Activated T-helper 1 cell treated with anti-CD3 and anti-CD28 coated beads, Interleukin-2, amount 50 U/mL, for 16 hours (primary cell): Measurements from ENCODE around the gene SLC27A1.

Experiments used
- DNase-seq, 2 donors: peaks; one replicate each; pipeline ENCODE4 v3.0.0-alpha.2; 2020; ENCODE audit warnings: low read depth in 1 of 2, low spot score in 1 of 2

The SLC27A1 gene

DNA sequence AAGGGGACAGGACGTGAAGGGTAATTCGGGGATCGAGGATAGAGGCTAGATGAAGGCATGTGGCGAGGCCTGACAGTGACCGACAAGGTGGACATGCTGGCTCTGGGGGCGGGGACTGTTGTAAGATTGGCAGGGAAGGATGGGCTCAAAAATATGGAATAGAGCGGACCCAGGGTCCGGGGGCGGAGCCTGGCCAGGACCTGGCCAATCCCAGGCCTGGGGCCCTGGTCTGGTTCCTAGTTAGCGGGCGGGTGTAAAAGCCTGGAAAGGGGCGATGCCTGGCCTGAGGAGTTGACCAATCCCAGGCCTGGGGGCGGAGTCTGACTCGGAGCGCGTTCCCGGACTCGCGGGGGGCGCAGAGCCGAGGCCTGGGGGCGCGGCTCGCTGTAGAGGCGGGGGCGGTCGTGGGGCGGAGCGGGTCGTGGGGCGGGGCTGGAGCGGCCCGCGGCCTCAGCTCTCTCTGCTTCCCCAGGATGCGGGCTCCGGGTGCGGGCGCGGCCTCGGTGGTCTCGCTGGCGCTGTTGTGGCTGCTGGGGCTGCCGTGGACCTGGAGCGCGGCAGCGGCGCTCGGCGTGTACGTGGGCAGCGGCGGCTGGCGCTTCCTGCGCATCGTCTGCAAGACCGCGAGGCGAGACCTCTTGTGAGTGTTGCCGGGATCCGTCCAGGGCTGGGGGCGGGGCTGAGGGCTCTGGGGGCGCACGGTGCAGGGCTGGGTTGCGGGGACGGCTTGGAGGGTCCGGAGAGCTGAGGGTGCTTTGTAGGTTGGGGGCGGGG is at the start of gene SLC27A1:
Gene SLC27A1 (plus strand): TSS at position 457 of the 774 bp plus-strand sequence. CDS start 17 bp downstream, at position 474.
- DNase-seq, result peak; percentile 65 to 80

DNA sequence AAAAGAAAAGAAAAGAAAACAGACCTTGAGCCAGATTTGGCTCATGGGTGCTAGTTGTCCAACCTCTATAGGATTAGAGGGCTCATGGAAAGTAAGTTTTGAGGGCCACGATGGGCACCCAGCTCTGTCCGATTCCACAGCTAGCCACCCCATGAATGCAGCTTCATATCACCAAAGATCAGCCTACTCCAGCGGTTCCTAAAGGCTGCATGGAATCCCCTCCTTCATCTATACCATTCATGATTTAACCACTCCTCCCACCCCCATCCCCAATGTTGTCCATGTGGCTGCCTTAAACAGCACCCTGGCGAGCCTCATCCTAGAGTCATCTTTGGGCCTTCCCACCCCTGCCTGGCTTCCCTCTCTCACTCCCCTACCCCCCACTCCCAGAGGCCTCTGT is 48.4 kb upstream of the SLC27A1 start:
- DNase-seq, result no peak

DNA sequence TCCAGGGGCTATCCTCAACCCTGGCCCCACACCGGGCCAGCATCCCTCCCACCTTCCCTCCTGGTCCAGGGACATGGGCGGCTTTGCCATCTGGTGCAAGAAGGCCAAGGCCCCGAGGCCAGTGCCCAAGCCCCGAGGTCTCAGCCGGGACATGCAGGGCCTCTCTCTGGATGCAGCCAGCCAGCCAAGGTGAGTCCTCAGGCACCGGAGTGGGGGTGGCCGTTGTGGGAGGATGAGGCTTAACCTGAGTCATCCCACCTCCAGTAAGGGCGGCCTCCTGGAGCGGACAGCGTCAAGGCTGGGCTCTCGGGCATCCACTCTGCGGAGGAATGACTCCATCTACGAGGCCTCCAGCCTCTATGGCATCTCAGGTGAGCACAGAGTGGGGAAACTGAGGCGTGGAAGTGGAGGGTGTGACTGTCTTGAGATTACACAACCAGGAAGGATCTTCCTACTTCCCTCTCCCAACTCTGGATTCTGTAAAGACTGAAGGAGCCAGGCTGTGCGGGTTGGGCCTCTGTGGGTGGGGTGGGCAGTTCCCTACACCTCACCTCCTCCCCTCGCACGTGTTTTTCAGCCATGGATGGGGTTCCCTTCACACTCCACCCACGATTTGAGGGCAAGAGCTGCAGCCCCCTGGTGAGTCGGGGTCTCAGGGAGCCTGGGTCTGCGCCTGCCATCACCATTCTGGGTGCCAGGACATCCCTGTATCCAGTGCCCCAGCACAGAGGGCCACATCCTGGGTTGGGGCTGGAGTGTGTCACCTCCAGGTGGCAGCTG is 46.7 kb upstream of the SLC27A1 start:
- no peak for DNase-seq

DNA sequence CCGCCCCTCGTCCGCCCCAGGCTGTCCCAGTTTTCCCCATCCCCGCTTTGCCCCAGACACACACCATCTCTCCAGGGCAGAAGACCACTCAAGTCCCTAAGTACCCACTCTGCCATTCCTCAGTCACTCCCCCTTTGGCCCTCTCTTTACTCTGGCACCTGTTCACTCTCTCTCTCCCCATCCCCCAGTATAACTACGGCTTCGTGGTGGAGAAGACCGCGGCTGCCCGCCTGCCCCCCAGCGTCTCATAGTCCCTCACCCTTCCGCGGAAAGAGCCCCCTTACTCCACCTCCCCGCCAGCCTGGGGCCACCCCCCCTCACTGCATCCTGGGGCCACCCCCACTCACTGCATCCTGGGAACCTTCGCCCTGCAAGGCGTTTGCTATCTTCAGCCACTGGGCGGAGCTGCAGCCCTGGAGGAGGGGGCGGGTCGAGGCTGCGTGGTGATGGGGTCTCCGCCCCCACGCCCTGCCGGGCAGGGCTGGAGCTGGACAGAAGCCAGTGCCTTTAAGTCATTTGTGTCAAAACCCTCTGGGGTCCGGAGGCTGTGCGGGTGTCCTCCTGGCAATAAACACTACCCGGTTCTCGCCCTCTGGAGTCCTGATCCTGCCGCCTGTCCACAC is 45.5 kb upstream of the SLC27A1 start:
- no peak for DNase-seq

DNA sequence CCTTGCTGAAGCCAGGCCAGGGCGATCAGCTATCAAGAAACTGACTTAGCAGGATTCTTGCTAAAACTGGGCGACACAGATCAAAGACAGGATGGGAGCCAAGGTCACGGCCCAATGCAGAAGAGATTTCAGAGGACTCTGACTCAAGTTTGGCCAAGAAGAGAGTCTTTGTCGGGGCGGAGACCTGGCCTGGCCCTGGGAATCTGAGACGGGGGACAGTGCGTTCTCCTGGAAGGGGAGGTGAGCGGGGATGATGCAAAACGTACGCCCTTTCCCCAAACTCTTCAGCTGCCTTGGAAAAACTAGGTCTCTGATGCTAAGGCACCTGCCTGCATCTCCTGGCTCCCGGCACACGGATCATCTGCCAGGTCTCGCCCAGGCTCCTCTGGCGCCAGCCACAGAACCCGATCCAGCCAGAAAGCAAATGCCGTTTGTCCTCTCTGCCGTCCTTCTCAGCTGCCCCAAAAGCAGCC is 40.6 kb upstream of the SLC27A1 start:
- no peak for DNase-seq

DNA sequence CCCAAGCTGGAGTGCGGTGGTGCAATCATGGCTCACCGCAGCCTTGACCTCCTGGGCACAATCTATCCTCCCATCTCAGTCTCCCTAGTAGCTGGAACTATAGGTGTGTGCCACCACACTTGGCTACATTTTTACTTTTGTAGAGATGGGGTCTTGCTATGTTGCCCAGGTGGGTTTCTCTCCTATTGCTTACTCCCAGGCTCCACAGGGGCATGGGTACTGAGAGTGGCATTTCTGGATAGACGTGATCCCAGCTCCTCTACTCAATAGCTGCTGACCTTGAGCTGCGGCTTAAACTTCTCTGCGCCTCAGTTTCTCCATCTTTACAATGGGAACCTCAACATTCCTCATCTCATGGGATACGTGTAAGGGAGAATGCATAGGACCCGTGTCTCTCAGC is 38.9 kb upstream of the SLC27A1 start:
- DNase-seq, result no peak

DNA sequence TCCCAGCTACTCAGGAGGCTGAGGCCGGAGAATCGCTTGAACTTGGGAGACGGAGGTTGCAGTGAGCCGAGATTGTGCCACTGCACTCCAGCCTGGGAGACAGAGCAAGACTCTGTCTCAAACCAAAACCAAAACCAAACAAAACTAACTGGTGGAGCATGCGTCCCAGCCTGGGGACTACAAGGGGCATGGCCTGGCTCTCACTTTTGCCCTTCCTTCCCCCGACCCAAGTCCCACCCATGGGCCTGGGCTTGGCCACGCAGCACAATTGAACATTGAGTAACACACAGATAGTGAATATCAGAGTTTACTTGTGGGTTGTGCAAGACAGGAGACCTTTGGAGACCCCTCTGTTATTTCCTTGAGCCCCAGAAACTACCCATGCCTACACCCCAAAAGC is 35.1 kb upstream of the SLC27A1 start:
- DNase-seq, result no peak

DNA sequence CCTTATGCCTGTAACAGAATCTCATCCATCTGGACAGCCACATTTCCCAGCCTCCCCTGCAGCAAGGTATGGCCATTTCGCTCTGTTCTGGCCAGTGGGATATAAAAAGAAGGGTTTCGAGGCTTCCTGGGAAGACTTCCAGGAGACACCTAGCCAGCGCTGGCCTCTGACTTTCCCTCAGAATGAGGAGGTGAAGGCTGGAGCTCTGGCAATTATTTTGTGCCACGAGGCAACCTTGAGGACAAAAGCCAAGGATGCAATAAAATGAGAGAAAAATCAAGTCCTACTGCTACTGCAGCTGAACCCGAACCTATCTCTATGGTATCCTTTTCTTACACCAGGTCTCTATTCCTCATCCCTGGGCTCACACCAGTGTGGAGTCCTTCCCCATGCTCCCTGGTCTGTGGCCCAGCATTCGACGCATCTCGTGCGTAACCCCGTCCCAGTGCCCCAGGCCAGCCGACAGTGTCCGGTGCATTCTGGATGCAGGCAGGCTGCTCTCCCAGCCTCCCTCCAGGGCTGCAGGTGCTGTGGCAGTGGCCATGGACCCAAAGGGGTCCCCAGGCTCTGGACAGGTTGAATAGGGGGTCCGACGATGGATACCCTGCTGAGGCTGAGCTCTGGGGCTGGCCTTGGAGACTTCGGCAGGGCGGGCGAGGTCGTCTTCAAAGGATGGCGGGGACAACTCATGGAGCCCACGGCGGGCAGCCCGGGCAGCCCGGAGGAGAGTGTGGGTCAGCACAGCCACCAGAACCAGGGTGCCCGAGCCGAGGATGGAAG is 34.0 kb upstream of the SLC27A1 start:
- DNase-seq, result no peak

DNA sequence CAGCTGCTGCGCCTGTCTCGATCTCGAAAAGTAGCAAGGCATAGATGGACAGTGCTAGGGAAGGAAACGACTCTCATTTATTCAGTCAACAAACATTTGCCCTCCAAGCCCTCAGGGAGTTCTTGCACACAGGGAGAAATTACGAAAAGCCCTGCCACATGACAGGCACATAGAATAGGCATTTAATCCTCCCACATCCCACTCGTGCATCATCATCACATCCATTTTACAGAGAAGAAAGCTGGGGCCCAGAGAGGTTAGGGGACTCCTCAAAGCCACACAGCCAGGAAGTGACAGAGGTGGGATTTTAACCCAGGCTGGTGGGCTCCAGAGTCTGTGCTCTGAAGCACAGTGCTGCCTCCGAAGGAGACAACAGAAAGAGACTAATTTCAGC is 33.5 kb upstream of the SLC27A1 start:
- no peak for DNase-seq

DNA sequence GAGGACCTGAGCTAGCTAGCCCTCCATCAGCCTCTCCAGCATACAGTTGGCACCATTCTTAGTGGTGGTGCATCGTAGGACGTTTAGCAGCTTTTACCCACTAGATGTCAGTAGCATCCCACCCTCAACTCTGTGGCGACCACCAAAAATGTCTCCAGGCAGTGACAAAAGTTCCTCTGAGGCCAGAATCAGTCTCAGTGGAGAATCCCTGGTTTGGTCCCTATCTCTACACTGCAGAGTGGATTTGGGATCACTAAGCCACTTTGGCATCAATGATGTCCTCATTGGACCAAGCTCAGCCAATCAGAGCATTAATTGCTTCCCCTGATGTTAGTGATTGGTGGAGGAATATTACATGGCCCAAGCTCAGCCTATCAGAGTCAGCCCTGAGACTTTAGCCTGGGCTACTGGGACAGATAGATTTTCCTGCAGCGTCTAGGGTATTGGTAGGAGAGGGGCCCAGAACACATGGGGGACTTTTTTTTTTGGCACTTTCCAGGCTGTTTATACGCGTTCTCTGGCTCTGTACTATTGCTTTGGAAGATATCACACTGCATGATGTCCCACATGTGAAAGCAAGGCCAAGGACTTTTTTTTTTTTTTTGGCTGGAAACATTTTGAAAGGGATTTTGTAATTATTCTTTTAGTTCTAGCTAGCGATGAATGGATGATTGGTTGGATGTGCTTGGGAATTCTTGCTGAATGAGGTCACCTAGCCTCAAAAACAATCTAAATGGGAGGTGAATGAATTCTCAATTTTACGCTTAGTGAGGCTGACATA is 28.9 kb upstream of the SLC27A1 start:
- no peak for DNase-seq

DNA sequence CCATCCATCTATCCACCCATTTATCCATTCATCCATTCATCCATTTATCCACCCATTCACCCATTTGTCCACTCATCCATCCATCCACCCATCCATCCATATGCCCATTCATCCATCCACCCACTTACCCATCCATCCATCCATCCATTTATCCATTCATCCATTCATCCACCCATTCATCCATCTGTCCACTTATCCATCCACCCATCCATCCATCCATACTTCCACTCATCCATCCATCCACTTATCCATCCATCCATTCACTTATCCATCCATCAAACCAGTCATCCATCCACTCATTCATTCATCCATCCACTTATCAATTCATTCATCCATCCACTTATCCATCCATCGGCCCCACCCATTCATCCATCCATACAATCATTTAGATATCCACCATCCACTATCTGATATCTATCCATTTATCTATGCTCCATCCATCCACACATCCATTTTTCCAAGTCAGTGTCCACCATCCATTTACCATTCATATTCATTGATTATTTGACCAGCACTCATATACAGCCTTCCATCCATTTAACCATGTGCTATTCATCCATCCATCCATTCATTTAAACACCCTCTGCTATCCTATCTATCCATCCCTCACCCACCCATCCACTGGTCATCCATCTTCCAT is 24.7 kb upstream of the SLC27A1 start:
- DNase-seq, result no peak

DNA sequence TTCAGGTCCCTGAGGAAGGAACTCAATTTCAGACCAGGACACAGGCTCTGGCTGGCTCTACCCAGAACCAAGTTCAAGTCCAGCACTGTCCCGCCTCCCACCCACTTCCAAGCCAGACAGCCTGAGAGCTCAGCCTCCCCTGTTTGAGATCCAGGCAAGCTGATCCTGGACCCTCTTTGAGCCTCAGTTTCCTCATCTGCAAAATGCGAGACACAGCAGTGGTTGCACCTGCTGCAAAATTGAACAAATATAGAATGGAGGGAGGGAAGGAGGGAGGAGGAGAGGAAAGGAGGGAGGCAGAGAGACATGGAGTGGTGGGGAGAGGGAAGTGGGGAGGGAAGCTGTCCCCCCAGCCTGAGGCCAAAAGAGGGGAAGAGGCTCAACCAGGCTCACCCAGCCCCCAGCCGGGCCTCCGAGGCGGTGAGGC is 22.6 kb upstream of the SLC27A1 start:
- DNase-seq, result no peak

DNA sequence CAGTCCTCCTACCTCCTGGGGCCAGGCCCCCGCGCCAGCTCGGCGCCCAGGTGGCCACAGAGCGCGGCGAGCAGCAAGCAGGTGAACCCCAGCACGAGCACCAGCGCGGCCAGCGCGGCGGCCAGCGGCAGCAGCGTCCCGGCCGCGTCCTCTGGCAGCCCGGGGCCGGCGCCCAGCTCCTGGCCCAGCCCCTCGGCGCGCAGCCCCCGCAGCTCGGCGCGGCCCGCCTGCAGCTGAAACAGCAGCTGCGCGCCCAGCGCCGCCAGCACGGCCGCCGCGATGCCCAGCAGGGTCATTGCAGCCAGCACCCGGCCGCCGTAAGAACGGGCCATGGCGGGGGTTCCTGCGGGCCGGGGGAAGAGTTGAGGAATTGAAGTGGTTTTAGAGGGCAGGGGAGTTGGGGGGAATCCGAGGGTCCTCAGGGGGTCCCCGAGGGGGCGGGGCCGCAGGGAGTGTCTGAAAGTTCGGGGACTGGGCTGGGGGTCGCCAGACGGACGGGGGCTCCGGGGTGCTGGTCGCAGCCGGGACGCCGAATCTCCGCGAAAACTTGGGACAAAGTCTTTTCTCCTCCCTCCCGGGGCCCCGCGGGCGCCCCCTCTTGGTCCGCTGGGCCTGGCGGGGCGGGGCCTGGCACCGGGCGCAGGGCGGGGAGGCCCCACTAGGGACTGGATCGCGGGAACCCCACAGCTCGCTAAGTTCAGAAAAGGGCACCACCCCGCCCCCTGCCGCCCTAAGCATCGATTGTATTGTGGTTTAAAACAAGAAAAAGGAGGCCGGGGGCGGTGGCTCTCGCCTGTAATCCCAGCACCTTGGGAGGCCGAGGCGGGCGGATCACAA is 22.0 kb upstream of the SLC27A1 start, which contains the start of gene TMEM221:
Gene TMEM221 (minus strand): TSS at position 538 of the 837 bp plus-strand sequence. CDS start 206 bp downstream, at position 332.
- DNase-seq, result peak; percentile 22 to 34

DNA sequence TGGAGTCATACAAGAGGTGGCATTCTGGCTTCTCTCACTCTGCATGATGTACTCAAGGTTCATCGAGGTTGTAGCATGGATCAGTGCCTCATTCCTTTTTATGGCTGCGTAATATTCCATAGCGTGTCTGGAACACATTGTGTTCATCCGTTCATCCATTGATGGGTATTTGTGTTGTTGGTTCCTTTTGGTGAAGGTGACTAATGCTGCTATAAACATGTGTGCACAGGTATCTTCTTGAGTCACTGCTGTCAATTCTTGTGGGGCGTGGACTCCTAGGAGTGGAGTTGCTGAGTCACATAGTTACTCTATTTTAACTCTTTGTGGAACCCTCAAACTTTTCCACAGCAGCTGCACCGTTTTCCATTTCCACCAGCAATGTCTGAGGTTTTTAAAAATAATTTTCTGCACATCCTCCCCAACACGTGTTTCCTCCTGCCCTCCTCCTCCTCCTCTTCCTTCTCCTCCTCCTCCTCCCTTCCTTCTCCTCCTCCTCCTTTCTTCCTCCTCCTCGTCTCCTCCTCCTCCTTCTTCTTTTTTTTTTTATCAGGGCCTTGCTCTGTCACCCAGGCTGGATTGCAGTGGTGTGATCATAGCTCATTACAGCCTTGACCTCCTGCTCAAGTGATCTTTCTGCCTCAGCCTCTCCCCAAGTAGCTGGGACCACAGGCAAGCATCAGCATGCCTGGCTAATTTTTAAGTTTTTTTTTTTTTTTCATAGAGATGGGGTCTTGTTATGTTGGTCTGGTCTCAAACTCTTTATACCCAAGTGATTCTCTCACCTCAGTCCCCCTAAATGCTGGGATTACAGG is 19.9 kb upstream of the SLC27A1 start:
- peak in 1 of 2 donors; percentile 15 for DNase-seq

DNA sequence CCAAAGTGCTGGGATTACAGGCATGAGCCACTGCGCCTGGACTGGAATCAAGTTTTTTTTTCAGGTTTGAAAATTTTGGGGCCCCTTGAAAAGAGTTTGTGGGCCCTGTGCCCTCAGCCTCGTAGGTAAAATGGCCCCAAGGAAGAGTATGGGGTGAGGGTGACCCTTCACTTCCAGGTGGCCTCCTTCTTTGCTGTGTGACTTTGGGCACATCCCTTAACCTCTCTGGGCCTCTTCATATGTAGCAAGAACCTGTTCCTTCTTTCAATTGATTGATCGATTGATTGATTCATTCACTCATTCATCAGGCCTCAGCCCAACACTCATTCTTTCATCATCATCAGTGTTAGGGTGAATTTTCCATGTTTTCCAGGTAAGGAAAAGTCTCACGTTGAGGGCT is 18.5 kb upstream of the SLC27A1 start:
- DNase-seq, result no peak

DNA sequence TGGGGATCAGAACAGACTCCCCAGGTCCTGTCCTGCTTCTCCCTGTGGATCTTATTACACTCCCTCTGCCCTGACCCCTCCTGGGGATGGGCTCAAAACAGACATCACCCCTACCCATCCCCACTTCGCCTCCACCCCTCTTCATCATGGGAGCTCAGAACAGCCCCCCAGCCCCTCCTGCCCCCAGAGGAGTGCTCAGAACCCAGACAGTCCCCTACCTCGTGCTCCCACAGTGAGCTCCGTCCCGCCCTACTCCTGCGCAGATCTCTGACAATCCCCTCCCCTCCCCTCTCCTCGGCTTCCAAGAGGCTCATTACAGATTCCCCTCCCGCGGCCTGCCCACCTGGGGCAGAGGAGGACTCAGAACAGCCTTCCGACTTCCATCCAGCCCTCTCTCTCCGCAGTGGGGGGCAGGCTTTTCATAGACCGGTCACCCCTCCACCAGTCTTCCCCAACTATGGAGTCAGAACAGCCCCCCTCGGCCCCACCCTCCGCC is 15.7 kb upstream of the SLC27A1 start:
- DNase-seq, result no peak

DNA sequence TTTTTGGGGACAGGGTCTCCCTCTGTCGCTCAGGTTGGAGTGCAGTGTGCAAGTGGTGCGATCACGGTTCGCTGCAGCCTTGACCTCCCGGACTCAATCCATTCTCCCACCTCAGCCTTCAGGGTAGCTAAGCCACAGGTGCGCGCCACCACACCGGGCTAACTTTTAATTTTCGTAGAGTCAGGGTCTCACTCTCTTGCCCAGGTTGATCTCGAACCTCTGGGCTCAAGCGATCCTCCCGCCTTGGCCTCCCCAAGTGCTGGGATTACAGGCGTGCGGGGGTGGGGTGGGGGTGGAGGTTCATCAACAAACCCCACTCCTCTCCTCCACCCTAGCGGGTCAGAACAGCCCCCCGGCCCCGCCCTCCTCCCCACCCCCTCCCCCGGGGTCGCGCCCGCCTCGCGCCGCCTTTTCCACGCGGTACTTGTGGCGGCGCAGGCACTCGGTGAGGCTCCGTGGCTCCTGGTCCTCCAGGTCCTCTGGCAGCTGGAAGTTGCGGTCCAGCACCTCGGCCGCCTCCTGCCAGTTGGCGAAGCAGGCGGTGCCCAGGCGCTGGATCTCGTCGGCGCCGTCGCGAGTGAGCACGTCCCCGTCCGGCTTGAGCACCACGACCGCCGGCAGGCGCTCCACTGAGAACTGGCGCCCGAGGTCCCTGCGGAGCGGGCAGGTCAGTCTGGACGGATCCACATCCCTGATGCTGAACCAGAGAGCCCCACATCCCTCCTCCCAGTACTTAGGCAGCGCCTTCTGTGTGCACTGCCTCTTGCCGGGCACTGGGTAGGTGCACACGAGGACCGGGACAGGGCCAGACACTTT is 14.8 kb upstream of the SLC27A1 start:
- DNase-seq, result no peak
